Hindlimb muscle (tissue), 1 donor: Measurements from ENCODE around the gene THEM4. TPM values are rescaled to one million over a fixed set of nuclear protein-coding genes. Genes with fewer than 3 reads are reported as not detected.
"Not testable (repeated sequence)": the region's sequence is repeated elsewhere in the genome, so short reads cannot be mapped to it uniquely, and the experiment has no call there.

Experiments used
- DNase-seq: peaks from one replicate; pipeline ENCODE4 v3.0.0-alpha.2; 2013
- polyA plus RNA-seq: library from polyadenylated mRNA; unstranded; fragments of 120-200 nt; gene quantifications from one replicate; pipeline ENCODE4 v1.2.1, GENCODE V29; 2013; ENCODE audit not compliant: insufficient read length

Gene THEM4
- polyA plus RNA-seq, 1 donor = 15.0 TPM

- DNase-seq = no peak
These were observed 17.1 kb downstream of the THEM4 start for GRCh38 chr1:151892190-151892589.

GRCh38 chr1:151891512-151891911 is 17.8 kb downstream of the THEM4 start:
- no peak for DNase-seq

- no peak for DNase-seq
These were observed 20.2 kb downstream of the THEM4 start for GRCh38 chr1:151888972-151889570.

- no peak for DNase-seq
These were observed 22.3 kb downstream of the THEM4 start for GRCh38 chr1:151887028-151887427.

GRCh38 chr1:151885479-151885878 is 23.8 kb downstream of the THEM4 start:
- DNase-seq = no peak

GRCh38 chr1:151884879-151885278 is 24.4 kb downstream of the THEM4 start:
- DNase-seq = not testable (repeated sequence)

- DNase-seq = not testable (repeated sequence)
These were observed 24.9 kb downstream of the THEM4 start for GRCh38 chr1:151884445-151884844.

GRCh38 chr1:151883898-151884297 is 25.4 kb downstream of the THEM4 start:
- DNase-seq = not testable (repeated sequence)

- not testable (repeated sequence) for DNase-seq
These were observed 26.4 kb downstream of the THEM4 start for GRCh38 chr1:151882918-151883317.

GRCh38 chr1:151882466-151882865 is 26.8 kb downstream of the THEM4 start:
- no peak for DNase-seq

- DNase-seq = no peak
These were observed 27.8 kb downstream of the THEM4 start for GRCh38 chr1:151881479-151881878.

GRCh38 chr1:151875419-151876097 is 33.8 kb downstream of the THEM4 start:
- no peak for DNase-seq

- not testable (repeated sequence) for DNase-seq
These were observed 36.5 kb downstream of the THEM4 start for GRCh38 chr1:151872776-151873175.

- DNase-seq = no peak
These were observed 37.9 kb downstream of the THEM4 start for GRCh38 chr1:151871284-151872030.

- no peak for DNase-seq
These were observed 40.8 kb downstream of the THEM4 start for GRCh38 chr1:151868486-151868885.

- DNase-seq = no peak
These were observed 41.4 kb downstream of the THEM4 start for GRCh38 chr1:151867765-151868411.

GRCh38 chr1:151867321-151867720 is 42.0 kb downstream of the THEM4 start:
- no peak for DNase-seq

GRCh38 chr1:151864411-151864810 is 44.9 kb downstream of the THEM4 start:
- no peak for DNase-seq

- DNase-seq = no peak
These were observed 46.7 kb downstream of the THEM4 start for GRCh38 chr1:151862604-151863003.

GRCh38 chr1:151860504-151861187 is 48.7 kb downstream of the THEM4 start:
- no peak for DNase-seq

GRCh38 chr1:151859891-151860293 is 49.4 kb downstream of the THEM4 start:
- no peak for DNase-seq

- no peak for DNase-seq
These were observed 50.2 kb downstream of the THEM4 start for GRCh38 chr1:151858886-151859665.
